NCI-H524 (cell line): ENCODE data around the gene MANSC1.

Experiments used
- DNase-seq, 2 experiments: peaks; one replicate each; lab custom pipeline; 2025; lab: John Stamatoyannopoulos, UW

The MANSC1 gene

DNA sequence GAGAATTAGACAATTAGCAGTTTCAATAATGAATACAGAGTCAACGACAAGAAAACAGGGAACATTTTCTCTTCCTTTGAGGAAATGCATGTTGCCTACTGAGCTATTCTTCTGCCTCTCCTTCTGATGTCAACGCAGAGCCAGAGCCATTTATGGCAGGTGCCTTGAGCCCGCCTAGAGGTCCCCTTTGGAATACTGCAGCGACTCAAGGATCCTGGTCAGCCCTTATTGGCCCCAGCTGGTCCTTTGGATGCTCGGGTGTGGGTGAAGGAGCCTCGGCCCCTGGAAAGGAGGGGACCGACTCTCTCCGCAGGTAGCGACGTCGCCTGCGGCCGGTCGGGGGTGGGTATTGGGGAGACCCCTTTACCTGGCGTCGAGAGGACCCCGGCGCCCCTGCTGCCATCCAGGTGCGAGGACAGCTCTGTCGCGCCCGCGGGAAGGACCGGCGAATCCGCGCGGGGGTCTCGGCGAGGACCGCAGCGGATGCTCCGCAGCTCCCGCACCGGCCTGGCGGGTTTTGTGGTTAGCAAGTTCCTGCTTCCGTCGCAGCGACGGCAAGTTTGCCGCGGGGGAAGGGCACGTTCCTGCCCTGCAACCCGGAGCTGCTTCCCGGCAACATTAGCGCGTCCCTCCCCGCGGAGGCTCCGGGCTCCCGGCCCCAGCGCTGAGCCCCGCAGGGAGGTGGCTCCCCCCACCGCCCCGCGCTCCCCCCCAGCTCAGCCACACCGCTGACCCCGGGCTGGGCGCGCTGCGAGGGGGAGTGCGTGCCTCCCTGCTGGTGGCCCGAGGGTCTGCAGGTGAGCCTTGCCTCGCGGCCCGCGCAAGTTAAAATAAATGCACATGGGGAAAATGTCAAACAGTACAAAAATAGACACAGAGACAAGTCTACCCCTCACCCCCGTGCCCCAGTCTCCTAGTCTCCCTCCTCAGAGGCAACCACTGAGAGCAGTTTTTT is at the start of gene MANSC1:
Gene MANSC1 (minus strand): TSS at position 532 of the 955 bp plus-strand sequence. CDS start 6,928 bp downstream, outside the sequence.
- peak; percentile 62 to 80 for DNase-seq

DNA sequence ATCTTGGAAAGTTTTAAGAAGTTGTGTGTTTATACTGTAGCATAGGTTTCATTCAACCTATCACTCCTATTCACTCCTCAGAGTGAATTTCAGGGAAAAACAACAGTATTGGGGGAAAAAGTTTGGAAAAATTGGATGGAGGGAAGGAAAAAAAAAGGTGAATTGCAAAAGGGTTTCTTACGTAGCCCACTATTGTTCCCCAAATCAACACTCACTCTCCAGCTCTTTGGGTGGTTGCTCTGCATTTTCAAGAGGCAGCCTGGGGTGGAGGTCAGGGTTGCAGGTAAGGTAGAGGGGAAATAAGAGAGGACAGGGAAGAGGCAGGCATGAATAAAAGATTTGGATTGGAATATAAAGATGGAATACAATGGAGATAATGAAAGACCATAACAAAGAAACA is 49.1 kb upstream of the MANSC1 start:
- DNase-seq: no peak

GRCh38 chr12:12398026-12398859 is 48.2 kb upstream of the MANSC1 start:
- DNase-seq: no peak

GRCh38 chr12:12397184-12397583 is 47.1 kb upstream of the MANSC1 start:
- DNase-seq: no peak

- DNase-seq: no peak
Observed at GRCh38 chr12:12396694-12397093, 46.7 kb upstream of the MANSC1 start.

- DNase-seq: no peak
Observed at GRCh38 chr12:12393171-12393570, 43.1 kb upstream of the MANSC1 start.

GRCh38 chr12:12392413-12392812 is 42.4 kb upstream of the MANSC1 start:
- DNase-seq: no peak

GRCh38 chr12:12387501-12387900 is 37.5 kb upstream of the MANSC1 start:
- no peak for DNase-seq

GRCh38 chr12:12384571-12385340 is 34.7 kb upstream of the MANSC1 start:
- DNase-seq: no peak

- no peak for DNase-seq
Observed at GRCh38 chr12:12381982-12382381, 31.9 kb upstream of the MANSC1 start.

GRCh38 chr12:12380949-12381593 is 31.0 kb upstream of the MANSC1 start:
- no peak for DNase-seq

- DNase-seq: no peak
Observed at GRCh38 chr12:12379831-12380730, 30.0 kb upstream of the MANSC1 start.

- DNase-seq: no peak
Observed at GRCh38 chr12:12378616-12379015, 28.6 kb upstream of the MANSC1 start.

DNA sequence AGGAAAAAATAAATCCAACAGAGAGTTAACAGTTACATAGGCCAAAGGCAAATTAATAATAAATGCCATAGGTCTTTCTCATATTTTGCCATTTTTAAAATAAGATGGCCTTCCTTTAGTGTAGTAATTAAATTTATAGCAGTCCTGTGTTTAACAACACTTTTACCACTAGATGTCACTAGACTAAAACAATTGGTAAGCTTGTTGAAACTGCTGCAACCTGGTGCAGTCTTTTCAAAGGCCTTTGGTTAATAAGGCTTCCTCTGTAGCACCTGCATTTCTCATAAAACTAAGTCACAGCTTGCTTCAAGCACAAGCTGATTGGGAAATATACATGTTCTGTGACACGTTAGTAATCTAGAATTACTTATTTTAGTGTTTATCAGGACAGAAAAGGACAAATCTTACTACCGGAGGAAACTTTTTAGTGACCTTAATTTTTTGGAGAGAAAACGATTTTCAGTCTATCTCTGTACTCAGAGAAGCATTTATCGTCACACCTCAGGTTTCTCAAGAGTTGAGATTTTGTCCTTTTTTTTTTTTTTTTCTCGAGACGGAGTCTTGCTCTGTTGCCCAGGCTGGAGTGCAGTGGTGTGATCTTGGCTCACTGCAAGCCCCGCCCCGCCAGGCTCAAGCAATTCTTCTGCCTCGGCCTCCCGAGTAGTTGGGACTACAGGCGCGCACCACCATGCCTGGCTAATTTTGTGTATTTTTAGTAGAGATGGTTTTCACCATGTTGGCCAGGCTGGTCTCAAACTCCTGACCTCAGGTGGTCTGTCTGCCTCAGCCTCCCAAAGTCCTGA is 26.8 kb upstream of the MANSC1 start:
- DNase-seq: peak; percentile 17 to 72

- DNase-seq: no peak
Observed at GRCh38 chr12:12372946-12373722, 23.1 kb upstream of the MANSC1 start.

GRCh38 chr12:12367482-12367998 is 17.5 kb upstream of the MANSC1 start:
- no peak for DNase-seq

DNA sequence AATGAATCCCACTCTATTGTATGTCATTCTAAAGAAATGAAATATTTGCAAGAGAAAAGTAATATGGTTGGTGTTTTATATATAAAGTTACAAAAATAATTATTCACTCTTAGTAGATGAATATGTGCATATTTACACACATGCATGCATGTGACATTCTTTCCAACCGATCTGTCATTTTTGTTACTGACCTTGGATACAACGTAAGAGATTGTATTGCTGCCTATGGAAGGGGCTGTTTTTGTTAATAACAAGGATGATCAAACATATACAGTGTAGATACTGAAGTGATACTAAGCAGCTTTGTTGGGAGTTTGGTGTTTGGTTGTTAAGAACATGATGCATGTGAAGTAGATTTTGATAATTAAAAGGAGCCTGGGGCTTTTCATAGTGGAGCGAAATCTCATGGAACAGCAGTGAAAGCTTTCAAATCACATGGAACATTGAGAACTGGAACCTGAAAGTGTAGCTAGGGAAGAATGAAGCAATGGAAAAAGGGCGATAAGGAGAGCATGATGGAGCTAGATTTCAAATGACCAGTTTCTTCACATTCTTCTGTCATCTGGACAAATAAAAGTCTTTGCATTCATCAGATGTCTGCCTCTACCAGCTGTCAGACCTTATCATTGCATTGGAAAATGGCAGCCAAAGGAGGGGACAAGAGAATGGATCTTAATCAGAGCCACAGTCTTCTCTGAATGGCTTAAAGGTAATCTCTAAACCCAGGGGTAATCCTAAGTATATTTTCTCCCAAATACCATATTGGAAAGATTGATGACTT is 16.8 kb upstream of the MANSC1 start:
- no peak for DNase-seq

GRCh38 chr12:12365931-12366431 is 15.9 kb upstream of the MANSC1 start:
- DNase-seq: no peak
